Keratinocyte (primary cell): Measurements from ENCODE around the gene GYG2. TPM values are rescaled to one million over a fixed set of nuclear protein-coding genes. Genes with fewer than 3 reads are reported as not detected.
A peak's percentile ranks its signal among the peaks of the same experiment; 100 is the strongest.

Source experiments
- DNase-seq: peaks from one replicate; pipeline ENCODE4 v3.0.0-alpha.2; 2011; ENCODE audit warnings: low read depth, missing footprints, low spot score
- FAIRE-seq: peaks from 2 replicates; lab custom pipeline; 2011; peaks lifted over from hg19 to GRCh38; lab: Jason Lieb, UNC
- H2AFZ ChIP-seq: 2 replicates; pipeline ENCODE4 v1.6.0; 2012; ENCODE audit warnings: low read length, control low read depth, inconsistent platforms; ENCODE audit not compliant: control insufficient read depth
- H3K27ac ChIP-seq: 2 replicates; pipeline ENCODE4 v1.5.1; 2011; ENCODE audit warnings: low read length; ENCODE audit not compliant: control insufficient read depth, insufficient read depth
- H3K27me3 ChIP-seq: 3 replicates; pipeline ENCODE4 v1.6.0; 2011; ENCODE audit warnings: low read length; ENCODE audit not compliant: control insufficient read depth, insufficient read depth; ENCODE audit errors: extremely low read depth
- H3K36me3 ChIP-seq, 2 experiments: 2 replicates in 1 of 2; 3 replicates in 1 of 2; pipeline ENCODE4 v1.5.1; 2011; ENCODE audit warnings: low read length in 2 of 2, mild to moderate bottlenecking in 1 of 2; ENCODE audit not compliant: control insufficient read depth in 2 of 2, insufficient read depth in 2 of 2; ENCODE audit errors: extremely low read depth in 1 of 2
- H3K4me1 ChIP-seq: 3 replicates; pipeline ENCODE4 v1.5.1; 2011; ENCODE audit warnings: low read length; ENCODE audit not compliant: control insufficient read depth, insufficient read depth; ENCODE audit errors: extremely low read depth
- H3K4me2 ChIP-seq: 3 replicates; pipeline ENCODE4 v1.6.0; 2011; ENCODE audit warnings: low read depth, low read length; ENCODE audit not compliant: control insufficient read depth, insufficient read depth; ENCODE audit errors: extremely low read depth
- H3K4me3 ChIP-seq, 3 experiments: fragments of 200-600 bp in 1 of 3; sonication (generic) in 1 of 3; 2 replicates in 2 of 3; 3 replicates in 1 of 3; pipeline ENCODE4 v1.5.1; 2011 to 2016; ENCODE audit warnings: low read length in 3 of 3, mild to moderate bottlenecking in 3 of 3, control low read depth in 2 of 3, inconsistent platforms in 1 of 3, low read depth in 1 of 3, mixed read lengths in 1 of 3, mixed run types in 1 of 3, moderate library complexity in 1 of 3; ENCODE audit not compliant: control insufficient read depth in 2 of 3, insufficient read depth in 2 of 3; ENCODE audit errors: extremely low read depth in 1 of 3
- H3K79me2 ChIP-seq: 2 replicates; pipeline ENCODE4 v1.6.0; 2012; ENCODE audit warnings: low read length; ENCODE audit not compliant: control insufficient read depth, insufficient read depth
- H3K9ac ChIP-seq: 3 replicates; pipeline ENCODE4 v1.6.0; 2011; ENCODE audit warnings: low read length; ENCODE audit not compliant: control insufficient read depth, insufficient read depth; ENCODE audit errors: extremely low read depth
- H3K9me1 ChIP-seq: 3 replicates; pipeline ENCODE4 v1.6.0; 2011; ENCODE audit warnings: low read length; ENCODE audit not compliant: control insufficient read depth, insufficient read depth; ENCODE audit errors: extremely low read depth
- H3K9me3 ChIP-seq: 2 replicates; pipeline ENCODE4 v1.5.1; 2012; ENCODE audit warnings: low read depth, low read length; ENCODE audit not compliant: control insufficient read depth
- H4K20me1 ChIP-seq: 3 replicates; pipeline ENCODE4 v1.6.0; 2011; ENCODE audit warnings: low read length; ENCODE audit not compliant: control insufficient read depth, insufficient read depth; ENCODE audit errors: extremely low read depth
- CTCF ChIP-seq, 3 experiments: IDR thresholded peaks in 1 of 3; conservative IDR thresholded peaks in 1 of 3; optimal IDR thresholded peaks in 1 of 3; 2 replicates in 2 of 3; 3 replicates in 1 of 3; pipeline versions ENCODE3 to v1.5.1; 2011; ENCODE audit warnings: low read length in 3 of 3, mild to moderate bottlenecking in 3 of 3, moderate library complexity in 2 of 3, control low read depth in 1 of 3, inconsistent platforms in 1 of 3; ENCODE audit not compliant: insufficient read depth in 2 of 3; ENCODE audit errors: extremely low read depth in 1 of 3
- EZH2 ChIP-seq: IDR thresholded peaks from one replicate; pipeline ENCODE4 v1.6.1; 2012; ENCODE audit warnings: inconsistent platforms, mild to moderate bottlenecking, low read length, moderate library complexity
- dilution Hi-C: fragments of 300-500 bp; cut with MboI; formaldehyde crosslinking; loops from one replicate; pipeline ENCODE4 v1.7.0; 2020; ENCODE audit warnings: low sequenced_read_pairs; ENCODE audit not compliant: extremely low pct_ligation_motif_present
- polyA plus RNA-seq, 5 experiments: library from polyadenylated mRNA; depleted of rRNA in 3 of 5; stranded (reverse) in 3 of 5; stranded (forward) in 1 of 5; unstranded in 1 of 5; fragments of >200 nt; gene quantifications; 1 replicate in 1 of 5; 2 replicates in 3 of 5; 3 replicates in 1 of 5; pipeline versions ENCODE4 v1.2.1 to v1.2.3, GENCODE V29; 2011 to 2012; ENCODE audit warnings: missing spikeins in 2 of 5, low read depth in 1 of 5, low replicate concordance in 1 of 5

Gene GYG2
- polyA plus RNA-seq, 1 donor (not counting 4 experiments of a cell fraction or from before 2014, with no cell fraction given) = not detected

DNA sequence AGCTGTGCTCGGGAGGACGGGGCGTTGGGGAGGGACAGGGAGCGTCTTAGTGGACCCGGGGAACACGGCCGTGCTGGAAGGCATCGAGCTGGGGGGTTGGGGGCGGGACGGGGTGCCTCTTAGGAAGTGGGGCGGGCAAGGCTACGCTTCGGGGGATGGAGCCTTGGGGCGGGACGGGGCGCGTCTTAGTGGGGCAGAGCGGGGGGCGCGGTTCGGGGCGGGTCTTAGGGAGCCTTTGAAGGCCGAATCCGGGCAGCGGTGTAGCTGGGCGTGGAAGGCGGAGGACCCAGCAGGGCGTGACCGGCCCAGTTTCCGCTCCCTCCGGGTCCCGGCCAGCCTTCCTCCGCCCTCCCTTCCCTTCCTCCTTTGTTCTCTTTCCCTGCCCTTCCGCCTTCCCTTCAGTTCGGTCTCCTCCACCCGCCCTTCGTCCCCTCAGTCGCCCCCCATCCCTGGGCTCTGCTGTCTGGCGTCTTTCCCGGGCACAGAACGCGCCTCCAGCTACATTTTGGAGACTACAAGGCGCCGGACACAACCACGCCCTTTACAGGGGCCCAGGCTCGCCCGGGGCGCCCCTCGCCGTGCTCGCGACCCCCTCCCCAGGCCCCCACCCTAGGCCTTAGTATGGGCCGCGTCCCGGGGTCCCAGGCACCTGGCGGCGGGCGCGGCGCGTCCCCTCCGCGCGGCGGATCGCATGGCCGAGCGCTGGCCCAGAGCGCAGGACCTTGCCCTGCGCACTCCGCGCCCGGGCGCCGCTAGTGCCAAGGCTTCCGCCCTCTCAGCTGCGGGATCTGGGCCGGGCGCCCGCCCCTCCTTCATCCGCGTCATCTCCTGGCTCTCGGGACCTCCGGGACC is 100.1 kb downstream of the GYG2 start, which contains the start of gene ARSD:
Gene ARSD (minus strand): TSS at position 757 of the 852 bp plus-strand sequence. CDS start 64 bp downstream, at position 693.
- FAIRE-seq (no peak), DNase-seq (peak; percentile 13)
- Histone ChIP-seq H3K4me1 (peaks cover 7% of the 10 kb centered on the region), H3K9me3 (no peaks in the 10 kb centered on the region), H2AFZ (peak within 1 kb of the TSS; percentile 76), H3K4me3 (peak within 1 kb of the TSS; percentile 64 to 70 (median 67)), H3K27me3 (no peaks in the 10 kb centered on the region), H3K4me2 (peak within 1 kb of the TSS; percentile 73), H3K9me1 (no peaks in the 10 kb centered on the region), H4K20me1 (no peaks in the 10 kb centered on the region), H3K79me2 (no peaks in the 10 kb centered on the region), H3K27ac (peak within 1 kb of the TSS; percentile 49), H3K36me3 (no peaks in the 10 kb centered on the region), H3K9ac (peak within 1 kb of the TSS; percentile 83)
- no peak for TF ChIP-seq CTCF (optimal IDR thresholded peaks at IDR 0.05 in 1 of 3, IDR thresholded peaks at IDR 0.05 in 1 of 3, conservative IDR thresholded peaks at IDR 0.05 in 1 of 3; ENCODE audit: extremely low read depth in 1 of 3, insufficient read depth in 2 of 3, low read length in 3 of 3)
- no peak for TF ChIP-seq EZH2
- dilution Hi-C loops = no loop called here

GRCh38 chrX:2931155-2931554 is 102.4 kb downstream of the GYG2 start:
- H2AFZ ChIP-seq = no peak overlapping the region
- no peaks in the 10 kb centered on the region for H3K9me1 ChIP-seq
- H3K9me3 ChIP-seq = no peaks in the 10 kb centered on the region
- DNase-seq = no peak
- no peaks in the 10 kb centered on the region for H3K79me2 ChIP-seq
- H3K4me1 ChIP-seq = peaks cover 7% of the 10 kb centered on the region
- no peak overlapping the region for H3K27ac ChIP-seq
- H3K9ac ChIP-seq = no peak overlapping the region
- no peak for TF ChIP-seq EZH2
- TF ChIP-seq CTCF (optimal IDR thresholded peaks at IDR 0.05 in 1 of 3, IDR thresholded peaks at IDR 0.05 in 1 of 3, conservative IDR thresholded peaks at IDR 0.05 in 1 of 3; ENCODE audit: extremely low read depth in 1 of 3, insufficient read depth in 2 of 3, low read length in 3 of 3) = no peak
- H3K4me2 ChIP-seq = no peak overlapping the region
- no peaks in the 10 kb centered on the region for H3K36me3 ChIP-seq
- FAIRE-seq = no peak
- no peaks in the 10 kb centered on the region for H3K27me3 ChIP-seq
- dilution Hi-C loops = no loop called here
- no peaks in the 10 kb centered on the region for H4K20me1 ChIP-seq
- H3K4me3 ChIP-seq = no peak overlapping the region
